Loucy (cell line): ENCODE measurements around the gene RIMBP2.
"Not testable (repeated sequence)": the region's sequence is repeated elsewhere in the genome, so short reads cannot be mapped to it uniquely, and the experiment has no call there.

Experiments used
- H2AFZ ChIP-seq: fragments of 200-600 bp; sonication (generic); 2 replicates; pipeline ENCODE4 v1.6.0; 2016; ENCODE audit warnings: antibody characterized with exemption, mild to moderate bottlenecking, low read length, moderate library complexity
- H3F3A ChIP-seq: fragments of 200-600 bp; 2 replicates; pipeline ENCODE4 v1.6.0; 2016; ENCODE audit warnings: antibody characterized with exemption, low read depth, mild to moderate bottlenecking
- H3K27me3 ChIP-seq: fragments of 200-600 bp; sonication (generic); 2 replicates; pipeline ENCODE4 v1.6.1; 2014; ENCODE audit warnings: low read length, mild to moderate bottlenecking; ENCODE audit not compliant: insufficient read depth, poor library complexity, severe bottlenecking
- H3K36me3 ChIP-seq: fragments of 200-600 bp; sonication (generic); 2 replicates; pipeline ENCODE4 v1.6.1; 2016; ENCODE audit warnings: low read length; ENCODE audit not compliant: insufficient read depth
- H3K4me1 ChIP-seq: fragments of 200-600 bp; sonication (generic); 2 replicates; pipeline ENCODE4 v1.5.1; 2014; ENCODE audit warnings: low read length, mild to moderate bottlenecking; ENCODE audit not compliant: insufficient read depth, poor library complexity, severe bottlenecking
- H3K4me2 ChIP-seq: fragments of 200-600 bp; sonication (generic); 2 replicates; pipeline ENCODE4 v1.6.0; 2014; ENCODE audit warnings: antibody characterized with exemption, low read length, low read depth, mild to moderate bottlenecking; ENCODE audit not compliant: poor library complexity, severe bottlenecking
- H3K4me3 ChIP-seq: fragments of 200-600 bp; sonication (generic); 2 replicates; pipeline ENCODE4 v1.5.1; 2014; ENCODE audit warnings: low read length, mild to moderate bottlenecking, mixed read lengths; ENCODE audit not compliant: poor library complexity, severe bottlenecking
- H3K79me2 ChIP-seq: fragments of 200-600 bp; sonication (generic); 2 replicates; pipeline ENCODE4 v1.6.1; 2014; ENCODE audit warnings: low read length; ENCODE audit not compliant: insufficient read depth
- H3K9ac ChIP-seq: fragments of 200-600 bp; sonication (generic); 2 replicates; pipeline ENCODE4 v1.6.0; 2014; ENCODE audit warnings: mild to moderate bottlenecking, low read depth, low read length, moderate library complexity; ENCODE audit not compliant: poor library complexity, severe bottlenecking
- H3K9me2 ChIP-seq: fragments of 200-600 bp; sonication (generic); replicated peaks from 2 replicates; pipeline ENCODE4 v1.6.1; 2016; ENCODE audit warnings: low read depth, low read length, mixed read lengths
- H3K9me3 ChIP-seq: fragments of 200-600 bp; sonication (generic); 2 replicates; pipeline ENCODE4 v1.6.1; 2014; ENCODE audit warnings: mild to moderate bottlenecking, antibody characterized with exemption, low read length, low read depth; ENCODE audit not compliant: insufficient read depth
- H4K20me1 ChIP-seq: fragments of 200-600 bp; sonication (generic); 2 replicates; pipeline ENCODE4 v1.6.0; 2014; ENCODE audit warnings: antibody characterized with exemption, low read length, mild to moderate bottlenecking; ENCODE audit not compliant: insufficient read depth, poor library complexity, severe bottlenecking
- CTCF ChIP-seq: fragments of 200-600 bp; sonication (generic); conservative IDR thresholded peaks from 2 replicates; pipeline ENCODE4 v1.5.1; 2014; ENCODE audit warnings: mild to moderate bottlenecking, antibody characterized with exemption, low read length
- EZH2phosphoT487 ChIP-seq: fragments of 200-600 bp; IDR thresholded peaks from 2 replicates; pipeline ENCODE4 v1.6.1; 2018; ENCODE audit warnings: antibody characterized with exemption, mild to moderate bottlenecking, moderate library complexity, borderline replicate concordance

Gene RIMBP2

GRCh38 chr12:130647814-130648213 lies 68.3 kb downstream of the RIMBP2 start:
- Histone ChIP-seq H2AFZ (no peak overlapping the region), H3K9ac (no peak overlapping the region), H3F3A (no peaks in the 10 kb centered on the region), H3K4me1 (no peaks in the 10 kb centered on the region), H3K4me3 (no peak overlapping the region), H3K4me2 (no peak overlapping the region), H3K27me3 (no peaks in the 10 kb centered on the region), H3K79me2 (no peaks in the 10 kb centered on the region), H3K36me3 (no peaks in the 10 kb centered on the region), H3K9me3 (no peaks in the 10 kb centered on the region; the same call in 1 of the 2 replicates), H3K9me2 (no peaks in the 10 kb centered on the region), H4K20me1 (no peaks in the 10 kb centered on the region)
- no peak for TF ChIP-seq EZH2phosphoT487

DNA sequence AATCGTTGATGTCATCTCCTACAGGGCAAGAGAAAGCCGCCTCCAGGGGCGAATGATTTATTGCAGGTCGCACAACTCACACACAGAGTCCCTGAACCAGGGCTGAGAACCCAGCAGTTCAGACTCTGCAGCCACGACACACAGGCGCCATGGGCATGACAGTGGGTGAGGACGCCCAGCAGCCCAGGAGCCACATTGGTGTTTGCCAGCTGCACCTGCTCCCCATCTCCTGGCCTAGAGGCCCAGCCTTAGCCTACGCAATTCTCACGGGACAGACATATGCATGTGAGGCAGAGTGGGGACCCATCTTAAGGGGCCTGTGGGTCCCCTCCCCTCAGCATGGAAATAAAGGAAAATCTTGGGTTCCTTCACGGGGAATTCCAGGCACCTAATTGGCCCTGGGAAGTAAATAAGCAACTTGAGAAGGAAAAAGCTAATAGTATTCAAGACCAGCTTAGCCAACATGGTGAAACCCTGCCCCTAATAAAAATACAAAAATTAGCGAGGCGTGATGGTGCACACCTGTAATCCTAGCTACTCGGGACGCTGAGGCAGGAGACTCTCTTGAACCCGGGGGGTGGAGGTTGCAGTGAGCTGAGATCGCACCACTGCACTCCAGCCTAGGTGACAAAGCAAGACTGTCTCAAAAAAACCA lies 69.3 kb downstream of the RIMBP2 start:
- Histone ChIP-seq H3K9ac (no peak overlapping the region), H3K9me2 (no peaks in the 10 kb centered on the region), H3K4me2 (no peak overlapping the region), H3K9me3 (no peaks in the 10 kb centered on the region; the same call in 1 of the 2 replicates), H3F3A (no peaks in the 10 kb centered on the region), H3K4me1 (no peaks in the 10 kb centered on the region), H3K36me3 (no peaks in the 10 kb centered on the region), H3K79me2 (no peaks in the 10 kb centered on the region), H4K20me1 (no peaks in the 10 kb centered on the region), H3K27me3 (no peaks in the 10 kb centered on the region), H3K4me3 (no peak overlapping the region), H2AFZ (no peak overlapping the region)
- TF ChIP-seq EZH2phosphoT487 (no peak), CTCF (no peak)

- not testable (repeated sequence) for H3K9ac ChIP-seq, H3K4me1 ChIP-seq, H4K20me1 ChIP-seq, H3K79me2 ChIP-seq, H3K4me2 ChIP-seq, H3F3A ChIP-seq, H2AFZ ChIP-seq, H3K36me3 ChIP-seq, H3K4me3 ChIP-seq, H3K9me2 ChIP-seq, H3K9me3 ChIP-seq, H3K27me3 ChIP-seq
Observed at GRCh38 chr12:130646191-130646590, 69.9 kb downstream of the RIMBP2 start.

DNA sequence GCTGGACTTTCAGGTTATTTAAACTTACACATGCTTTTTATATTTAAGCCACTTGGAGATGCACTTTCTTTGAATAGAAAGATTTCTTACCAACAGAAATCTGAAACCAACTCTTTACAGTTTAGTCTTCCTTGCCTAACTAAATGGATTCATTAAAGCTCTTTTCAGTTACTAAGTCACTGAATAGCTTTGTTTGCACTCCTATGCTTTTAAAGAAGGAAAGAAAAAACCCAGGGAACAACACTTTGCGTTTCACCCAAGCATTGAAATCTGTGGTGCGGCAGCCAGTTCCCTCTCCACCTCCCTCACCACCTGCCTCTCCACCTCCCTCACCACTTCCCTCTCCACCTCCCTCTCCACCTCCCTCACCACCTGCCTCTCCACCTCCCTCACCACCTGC lies 70.3 kb downstream of the RIMBP2 start:
- H3K79me2 ChIP-seq, result no peaks in the 10 kb centered on the region
- H4K20me1 ChIP-seq, result no peaks in the 10 kb centered on the region
- no peaks in the 10 kb centered on the region; the same call in 1 of the 2 replicates for H3K9me3 ChIP-seq
- H3K9me2 ChIP-seq, result no peaks in the 10 kb centered on the region
- TF ChIP-seq EZH2phosphoT487 (no peak), CTCF (no peak)
- no peaks in the 10 kb centered on the region for H3K27me3 ChIP-seq
- H3F3A ChIP-seq, result no peaks in the 10 kb centered on the region
- no peaks in the 10 kb centered on the region for H3K4me1 ChIP-seq
- H3K9ac ChIP-seq, result no peak overlapping the region
- H2AFZ ChIP-seq, result no peak overlapping the region
- no peaks in the 10 kb centered on the region for H3K36me3 ChIP-seq
- H3K4me3 ChIP-seq, result no peak overlapping the region
- H3K4me2 ChIP-seq, result no peak overlapping the region
